B cell (primary cell): ENCODE data around the gene FYCO1. TPM values are rescaled to one million over a fixed set of nuclear protein-coding genes. Genes with fewer than 3 reads are reported as not detected.

Experiments
- ATAC-seq: fragments of 200-7000 bp; cut with Tn5 transposase; one replicate; pipeline ENCODE4 v1.10.0; 2021; ENCODE audit warnings: low read depth, mild to moderate bottlenecking, moderate number of reproducible peaks, moderate library complexity
- CTCF ChIA-PET: fragments of 350-600 bp; sonication (Branson Sonifier 250); formaldehyde crosslinking; loops from one replicate; lab custom pipeline; 2021; ENCODE audit warnings: antibody characterized with exemption, inconsistent platforms; lab: Charles Lee
- POLR2A ChIA-PET: fragments of 350-600 bp; sonication (Branson Sonifier 250); formaldehyde crosslinking; loops from one replicate; lab custom pipeline; 2021; ENCODE audit warnings: antibody characterized with exemption; lab: Charles Lee
- DNase-seq: peaks from one replicate; pipeline ENCODE4 v3.0.0; 2013
- H2AFZ ChIP-seq: 2 replicates; pipeline ENCODE4 v1.6.1; 2012; ENCODE audit warnings: mild to moderate bottlenecking, low read depth, low read length; ENCODE audit not compliant: insufficient read depth, poor library complexity, severe bottlenecking
- H3K27ac ChIP-seq, 2 donors: 1 replicate in 1 of 2; 2 replicates in 1 of 2; pipeline ENCODE4 v1.5.1; 2012 to 2013; ENCODE audit warnings: low read length in 2 of 2, mild to moderate bottlenecking in 2 of 2, moderate library complexity in 1 of 2
- H3K27me3 ChIP-seq, 4 experiments: fragments of 200-600 bp in 1 of 4; sonication (generic) in 1 of 4; replicated peaks in 1 of 4; 1 replicate in 2 of 4; 2 replicates in 2 of 4; pipeline versions ENCODE4 v1.6.1 to v1.7.0; 2013 to 2016; ENCODE audit warnings: low read length in 3 of 4, mild to moderate bottlenecking in 2 of 4, mixed read lengths in 1 of 4, moderate library complexity in 1 of 4; ENCODE audit not compliant: insufficient read depth in 4 of 4, control insufficient read depth in 3 of 4; ENCODE audit errors: control extremely low read depth in 1 of 4
- H3K36me3 ChIP-seq, 2 experiments: replicated peaks in 1 of 2; 1 replicate in 1 of 2; 2 replicates in 1 of 2; pipeline versions ENCODE4 v1.6.1 to v1.7.1; 2013; ENCODE audit warnings: low read length in 1 of 2; ENCODE audit not compliant: insufficient read depth in 2 of 2, control insufficient read depth in 1 of 2; ENCODE audit errors: control extremely low read depth in 1 of 2, extremely low read depth in 1 of 2
- H3K4me1 ChIP-seq, 2 donors: fragments of 200-600 bp in 1 of 2; sonication (generic) in 1 of 2; 1 replicate in 1 of 2; 2 replicates in 1 of 2; pipeline versions ENCODE4 v1.5.1 to v1.6.1; 2013 to 2017; ENCODE audit warnings: low read length in 2 of 2; ENCODE audit not compliant: control insufficient read depth in 2 of 2, insufficient read depth in 2 of 2
- H3K4me2 ChIP-seq: replicated peaks from 2 replicates; pipeline ENCODE3; 2012; ENCODE audit warnings: mild to moderate bottlenecking, low read depth, low read length; ENCODE audit not compliant: poor library complexity, severe bottlenecking
- H3K4me3 ChIP-seq, 5 experiments: fragments of 200-600 bp in 1 of 5; sonication (generic) in 1 of 5; 1 replicate in 3 of 5; 2 replicates in 2 of 5; pipeline versions ENCODE4 v1.5.1 to v1.7.0; 2011 to 2016; ENCODE audit warnings: low read length in 4 of 5, mild to moderate bottlenecking in 4 of 5, low read depth in 2 of 5, control low read depth in 1 of 5, moderate library complexity in 1 of 5; ENCODE audit not compliant: insufficient read depth in 1 of 5; ENCODE audit errors: control extremely low read depth in 1 of 5, extremely low read depth in 1 of 5
- H3K79me2 ChIP-seq: fragments of 200-600 bp; sonication (generic); one replicate; pipeline ENCODE4 v1.6.0; 2016; ENCODE audit warnings: low read length; ENCODE audit not compliant: control insufficient read depth, insufficient read depth
- H3K9ac ChIP-seq: fragments of 200-600 bp; sonication (generic); 2 replicates; pipeline ENCODE4 v1.6.1; 2017; ENCODE audit warnings: mild to moderate bottlenecking, low read length, moderate library complexity
- H3K9me3 ChIP-seq, 3 donors: one replicate each; pipeline versions ENCODE4 v1.6.1 to v1.7.1; 2013; ENCODE audit warnings: low read length in 2 of 3; ENCODE audit not compliant: control insufficient read depth in 2 of 3, insufficient read depth in 1 of 3; ENCODE audit errors: control extremely low read depth in 1 of 3
- H4K20me1 ChIP-seq: 2 replicates; pipeline ENCODE4 v1.6.0; 2012; ENCODE audit warnings: mild to moderate bottlenecking, low read length; ENCODE audit not compliant: insufficient read depth, control insufficient read depth, poor library complexity, severe bottlenecking
- H3K27ac Mint-ChIP-seq: one replicate; pipeline ENCODE4 v1.8.0; 2021; ENCODE audit warnings: mixed read lengths
- H3K27me3 Mint-ChIP-seq: one replicate; pipeline ENCODE4 v1.8.0; 2021; ENCODE audit warnings: mixed read lengths
- H3K4me1 Mint-ChIP-seq: one replicate; pipeline ENCODE4 v1.8.0; 2021; ENCODE audit warnings: mixed read lengths
- H3K4me3 Mint-ChIP-seq: one replicate; pipeline ENCODE4 v1.8.0; 2021; ENCODE audit warnings: mixed read lengths
- H3K9me3 Mint-ChIP-seq: one replicate; pipeline ENCODE4 v1.8.0; 2022; ENCODE audit warnings: mixed read lengths; ENCODE audit not compliant: insufficient read depth
- CTCF ChIP-seq: fragments of 200-600 bp; IDR thresholded peaks from one replicate; pipeline ENCODE4 v1.8.0; 2022; ENCODE audit warnings: antibody characterized with exemption, mild to moderate bottlenecking
- EZH2 ChIP-seq: IDR thresholded peaks from 2 replicates; pipeline ENCODE4 v1.6.1; 2012; ENCODE audit warnings: borderline replicate concordance, low read depth, mild to moderate bottlenecking, moderate library complexity, low read length; ENCODE audit not compliant: insufficient read depth, poor library complexity, severe bottlenecking
- WGBS: methylation state at CpG from one replicate; pipeline ENCODE4 v1.1.5; 2013; ENCODE audit warnings: missing lambda C conversion rate; ENCODE audit not compliant: insufficient coverage; 5-methylcytosine and 5-hydroxymethylcytosine counted together
- intact Hi-C: fragments of 100-400 bp; cut with micrococcal nuclease; formaldehyde crosslinking; loops from one replicate; pipeline ENCODE4 v1.10.0; 2022
- polyA plus RNA-seq: library from polyadenylated mRNA; depleted of rRNA; stranded (reverse); fragments of >200 nt; gene quantifications from 2 replicates; pipeline ENCODE4 v1.2.3, GENCODE V29; 2012
- total RNA-seq, 2 donors: library from RNA; stranded (reverse); fragments of 120-200 nt in 1 of 2; gene quantifications; 1 replicate in 1 of 2; 2 replicates in 1 of 2; pipeline versions ENCODE4 v1.2.3 to v1.2.4, GENCODE V29; 2013 to 2022

Gene FYCO1
- total and polyA plus RNA-seq, 2 donors (not counting 1 experiment from before 2014, with no cell fraction given), result 5.4 to 16.7 TPM

GRCh38 chr3:45943207-45943846 lies 52.3 kb downstream of the FYCO1 start, which contains the start of gene CXCR6:
TSS of gene CXCR6 (plus strand) at chr3:45943464. CDS start at chr3:45946482, 3,018 bp downstream.
- Histone ChIP-seq H3K27ac (no peak within 1 kb of the TSS), H3K4me1 (peaks cover 0 to 5% of the 10 kb centered on the region in 2 donors), H3K4me2 (no peak within 1 kb of the TSS), H4K20me1 (no peaks in the 10 kb centered on the region), H3K4me3 (no peak within 1 kb of the TSS), H2AFZ (no peak within 1 kb of the TSS), H3K36me3 (peaks cover 2 to 33% of the 10 kb centered on the region in 2 experiments), H3K79me2 (no peaks in the 10 kb centered on the region), H3K27me3 (no peaks in the 10 kb centered on the region), H3K9me3 (no peaks in the 10 kb centered on the region), H3K9ac (no peak within 1 kb of the TSS)
- TF ChIP-seq CTCF, result no peak
- TF ChIP-seq EZH2, result no peak
- ATAC-seq (no peak), DNase-seq (no peak)
- Mint-ChIP-seq H3K4me1 (no peaks in the 10 kb centered on the region), H3K27me3 (no peaks in the 10 kb centered on the region), H3K4me3 (no peak within 1 kb of the TSS), H3K27ac (no peak within 1 kb of the TSS), H3K9me3 (no peaks in the 10 kb centered on the region)
- intact Hi-C loops, result no loop called here
- WGBS, result 97% methylated on average over 5 of the region's 8 CpGs
- ChIA-PET POLR2A (interaction anchor here (0.7 kb wide), 1 partner anchor 183 kb away, joined by 3 read pairs; no protein-coding TSS in a partner anchor), CTCF (interaction anchor here (1.0 to 4.4 kb wide), 4 partner anchors 133 to 435 kb away, joined by 5 to 30 read pairs (median 9); no protein-coding TSS in a partner anchor)

GRCh38 chr3:45942051-45942825 lies 53.4 kb downstream of the FYCO1 start:
- Histone ChIP-seq H3K4me2 (no peak overlapping the region), H3K9me3 (no peaks in the 10 kb centered on the region), H3K4me1 (peaks cover 0 to 5% of the 10 kb centered on the region in 2 donors), H3K4me3 (no peak overlapping the region), H3K79me2 (no peaks in the 10 kb centered on the region), H3K27ac (no peak overlapping the region), H3K27me3 (no peaks in the 10 kb centered on the region), H3K9ac (no peak overlapping the region), H3K36me3 (peaks cover 2 to 30% of the 10 kb centered on the region in 2 experiments), H4K20me1 (no peaks in the 10 kb centered on the region), H2AFZ (no peak overlapping the region)
- WGBS, result 83% methylated on average over 4 of the region's 6 CpGs
- Mint-ChIP-seq H3K27me3 (no peaks in the 10 kb centered on the region), H3K27ac (no peak overlapping the region), H3K4me3 (no peak overlapping the region), H3K9me3 (no peaks in the 10 kb centered on the region), H3K4me1 (no peaks in the 10 kb centered on the region)
- ATAC-seq, result no peak
- no peak for TF ChIP-seq CTCF
- TF ChIP-seq EZH2, result no peak
- intact Hi-C loops, result no loop called here
- ChIA-PET CTCF (interaction anchor here (0.6 to 4.4 kb wide), 3 partner anchors 134 to 426 kb away, joined by 4 to 30 read pairs (median 11); no protein-coding TSS in a partner anchor), POLR2A (no interaction called here)
- no peak for DNase-seq
